Prostate gland (tissue), 2 donors: ENCODE data around the gene ITPR2. TPM values are rescaled to one million over a fixed set of nuclear protein-coding genes. Genes with fewer than 3 reads are reported as not detected.

Experiments used
- DNase-seq: peaks from one replicate; pipeline ENCODE4 v3.0.0-alpha.2; 2019; ENCODE audit warnings: low spot score
- H3K27ac ChIP-seq, 2 donors: fragments of 200-600 bp; sonication (generic); 2 replicates each; pipeline ENCODE4 v1.5.1; 2017 to 2019
- H3K27me3 ChIP-seq: fragments of 200-600 bp; sonication (generic); replicated peaks from 2 replicates; pipeline ENCODE4 v1.5.1; 2019; ENCODE audit not compliant: insufficient read depth
- H3K36me3 ChIP-seq, 2 donors: fragments of 200-600 bp; sonication (generic); 1 replicate in 1 of 2; 2 replicates in 1 of 2; pipeline versions ENCODE4 v1.5.1 to v1.8.1; 2017 to 2019
- H3K4me1 ChIP-seq: fragments of 200-600 bp; sonication (generic); replicated peaks from 2 replicates; pipeline ENCODE4 v1.5.1; 2019
- H3K4me3 ChIP-seq, 2 donors: fragments of 200-600 bp; sonication (generic); 2 replicates each; pipeline ENCODE4 v1.5.1; 2017 to 2019
- H3K9me3 ChIP-seq: fragments of 200-600 bp; sonication (generic); 2 replicates; pipeline ENCODE4 v1.5.1; 2017
- POLR2A ChIP-seq: fragments of 450-650 bp; IDR thresholded peaks from one replicate; pipeline ENCODE4 v1.6.1; 2016; ENCODE audit warnings: antibody characterized with exemption, mild to moderate bottlenecking
- POLR2AphosphoS5 ChIP-seq: sonication (generic); formaldehyde crosslinking; IDR thresholded peaks from one replicate; pipeline ENCODE4 v1.6.1; 2017; ENCODE audit warnings: antibody characterized with exemption
- WGBS: methylation state at CpG from one replicate; pipeline ENCODE4 v1.1.5; 2018; 5-methylcytosine and 5-hydroxymethylcytosine counted together
- intact Hi-C: fragments of 100-400 bp; cut with DNase I; formaldehyde crosslinking; loops from one replicate; pipeline ENCODE4 v1.14.2; 2022
- total RNA-seq, 2 donors: library from RNA; depleted of rRNA; stranded (reverse); fragments of >200 nt; gene quantifications; one replicate each; pipeline ENCODE4 v1.1.0, GENCODE V29; 2016
- TF ChIP-seq, protein P1 (sequence below), 4 experiments: fragments of 200-600 bp in 2 of 4; fragments of 450-650 bp in 2 of 4; sonication (generic) in 2 of 4; IDR thresholded peaks; 1 replicate in 3 of 4; 2 replicates in 1 of 4; pipeline ENCODE4 v1.5.1; 2016 to 2019; ENCODE audit warnings: antibody characterized with exemption in 4 of 4, mild to moderate bottlenecking in 2 of 4, moderate library complexity in 2 of 4

ITPR2 gene
- total RNA-seq, 2 donors from 2014 or later: 30.0 to 44.4 TPM

DNA sequence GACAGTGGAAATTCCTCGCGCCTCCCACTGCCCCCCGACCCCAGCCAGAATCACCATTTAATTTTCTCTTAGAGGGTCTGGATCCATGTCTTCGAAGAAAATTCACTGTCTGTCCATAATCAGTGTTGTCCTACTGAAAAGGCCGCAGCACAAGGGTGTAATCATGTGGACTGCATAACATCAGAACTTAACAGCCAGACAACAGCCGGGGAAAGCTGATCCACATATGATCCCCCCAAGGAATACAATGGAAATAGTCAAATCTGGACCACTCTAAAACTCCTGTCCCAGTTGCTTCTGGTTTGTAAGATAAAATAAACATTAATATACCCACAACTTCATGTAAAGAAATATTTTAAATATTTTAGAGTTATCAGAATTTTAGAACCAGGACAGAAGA, 460.1 kb downstream of the ITPR2 start:
- H3K9me3 ChIP-seq: no peaks in the 10 kb centered on the region
- 98% methylated on average over 6 of the region's 6 CpGs for WGBS
- no peak overlapping the region for H3K27ac ChIP-seq

DNA sequence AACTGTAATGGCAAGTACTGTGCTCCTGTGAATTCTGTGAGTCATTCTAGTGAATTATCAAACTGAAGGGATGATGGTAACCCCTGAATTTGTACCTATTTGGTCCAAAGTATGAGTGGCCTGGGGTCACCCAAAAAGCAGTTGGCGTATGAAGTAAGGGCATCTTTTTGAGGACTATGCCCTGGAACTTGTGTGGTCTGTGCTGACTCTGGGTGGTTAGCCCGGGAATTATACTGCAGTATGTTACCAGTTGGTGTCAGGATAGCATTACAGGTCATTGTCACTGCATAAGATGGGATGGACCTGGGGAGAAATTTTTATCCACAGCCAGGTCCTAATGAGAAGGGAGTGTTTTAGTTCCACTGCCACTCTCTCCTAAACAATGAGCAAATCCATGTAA, 462.9 kb downstream of the ITPR2 start:
- no peak for TF ChIP-seq POLR2A
- TF ChIP-seq, protein P1, sequence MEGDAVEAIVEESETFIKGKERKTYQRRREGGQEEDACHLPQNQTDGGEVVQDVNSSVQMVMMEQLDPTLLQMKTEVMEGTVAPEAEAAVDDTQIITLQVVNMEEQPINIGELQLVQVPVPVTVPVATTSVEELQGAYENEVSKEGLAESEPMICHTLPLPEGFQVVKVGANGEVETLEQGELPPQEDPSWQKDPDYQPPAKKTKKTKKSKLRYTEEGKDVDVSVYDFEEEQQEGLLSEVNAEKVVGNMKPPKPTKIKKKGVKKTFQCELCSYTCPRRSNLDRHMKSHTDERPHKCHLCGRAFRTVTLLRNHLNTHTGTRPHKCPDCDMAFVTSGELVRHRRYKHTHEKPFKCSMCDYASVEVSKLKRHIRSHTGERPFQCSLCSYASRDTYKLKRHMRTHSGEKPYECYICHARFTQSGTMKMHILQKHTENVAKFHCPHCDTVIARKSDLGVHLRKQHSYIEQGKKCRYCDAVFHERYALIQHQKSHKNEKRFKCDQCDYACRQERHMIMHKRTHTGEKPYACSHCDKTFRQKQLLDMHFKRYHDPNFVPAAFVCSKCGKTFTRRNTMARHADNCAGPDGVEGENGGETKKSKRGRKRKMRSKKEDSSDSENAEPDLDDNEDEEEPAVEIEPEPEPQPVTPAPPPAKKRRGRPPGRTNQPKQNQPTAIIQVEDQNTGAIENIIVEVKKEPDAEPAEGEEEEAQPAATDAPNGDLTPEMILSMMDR (IDR thresholded peaks at IDR 0.05): no peak
- no peak for TF ChIP-seq POLR2AphosphoS5
- Histone ChIP-seq H3K4me3 (no peak overlapping the region), H3K9me3 (no peaks in the 10 kb centered on the region), H3K27ac (no peak overlapping the region), H3K27me3 (no peaks in the 10 kb centered on the region), H3K4me1 (no peaks in the 10 kb centered on the region), H3K36me3 (no peaks in the 10 kb centered on the region)
- DNase-seq: no peak
- 89% methylated on average over 2 of the region's 2 CpGs for WGBS
- intact Hi-C loops: no loop called here

More for the DNA sequence above, 460.1 kb downstream of the ITPR2 start:
- Histone ChIP-seq H3K27me3 (no peaks in the 10 kb centered on the region), H3K36me3 (no peaks in the 10 kb centered on the region), H3K4me3 (no peak overlapping the region), H3K4me1 (no peaks in the 10 kb centered on the region)
- DNase-seq: no peak
- TF ChIP-seq, protein P1 (IDR thresholded peaks at IDR 0.05): no peak
- TF ChIP-seq POLR2A (no peak), POLR2AphosphoS5 (no peak)
- intact Hi-C loops: no loop called here

DNA sequence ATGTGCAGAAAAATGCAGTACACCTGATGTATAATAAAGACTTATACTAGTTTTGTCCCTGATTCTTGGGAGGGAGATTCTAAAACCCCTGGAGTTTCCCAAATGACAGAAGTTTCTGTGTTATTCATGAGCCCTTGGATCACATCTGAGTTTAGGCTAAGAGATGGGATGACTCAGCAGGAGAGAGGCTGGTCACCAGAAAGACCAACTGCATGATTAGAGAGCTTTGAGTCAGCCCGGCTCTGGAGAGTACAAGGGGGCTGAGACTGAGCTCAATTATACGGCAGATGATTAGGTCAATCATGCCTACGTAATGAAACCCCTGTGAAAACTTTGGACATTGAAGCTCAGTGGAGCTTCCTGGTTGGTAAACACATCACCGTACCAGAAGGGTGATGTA, 463.4 kb downstream of the ITPR2 start:
- TF ChIP-seq POLR2A (no peak), POLR2AphosphoS5 (no peak)
- TF ChIP-seq, protein P1 (IDR thresholded peaks at IDR 0.05): no peak
- Histone ChIP-seq H3K4me1 (no peaks in the 10 kb centered on the region), H3K27ac (no peak overlapping the region), H3K4me3 (no peak overlapping the region), H3K36me3 (no peaks in the 10 kb centered on the region), H3K9me3 (no peaks in the 10 kb centered on the region), H3K27me3 (no peaks in the 10 kb centered on the region)
- no peak for DNase-seq
- intact Hi-C loops: no loop called here
- whole genome bisulfite sequencing: 70% methylated on average over 4 of the region's 4 CpGs

DNA sequence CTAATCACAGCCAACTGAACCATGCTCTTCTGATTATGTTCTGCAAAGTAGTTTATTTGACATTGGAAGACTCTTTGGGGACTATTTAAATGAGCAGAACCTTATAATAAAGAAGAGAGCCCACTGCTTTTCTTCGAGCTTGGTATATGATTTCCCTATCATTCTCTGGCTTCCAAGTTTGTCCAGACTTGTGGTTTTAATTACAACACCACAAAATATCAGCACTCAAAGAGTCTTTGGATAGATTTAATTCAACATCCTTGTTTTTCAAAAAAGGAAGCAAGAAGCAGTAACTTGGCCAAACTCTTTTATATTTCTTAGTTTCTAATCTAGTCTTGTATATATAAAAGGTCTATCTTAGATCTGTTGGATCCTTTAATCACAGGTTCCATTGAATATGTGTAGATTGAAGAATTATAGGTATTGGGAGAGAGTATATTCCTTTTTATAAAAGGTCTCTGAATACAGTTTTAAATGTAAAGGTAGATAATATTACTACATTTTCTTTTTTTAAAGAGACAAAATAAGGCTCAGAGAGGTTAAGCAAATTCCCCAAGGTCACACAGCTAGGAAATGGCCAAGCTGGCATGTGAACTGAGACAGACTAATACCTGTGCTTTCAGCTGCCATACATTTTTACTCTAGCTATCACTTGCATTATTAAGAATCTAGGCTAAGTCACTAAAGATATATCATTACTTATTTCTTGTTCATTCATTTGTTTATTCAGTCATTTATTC, 464.8 kb downstream of the ITPR2 start:
- Histone ChIP-seq H3K4me3 (no peak overlapping the region), H3K36me3 (no peaks in the 10 kb centered on the region), H3K9me3 (no peaks in the 10 kb centered on the region), H3K27me3 (no peaks in the 10 kb centered on the region), H3K4me1 (no peaks in the 10 kb centered on the region), H3K27ac (no peak overlapping the region)
- TF ChIP-seq POLR2AphosphoS5 (no peak), POLR2A (no peak)
- TF ChIP-seq, protein P1 (IDR thresholded peaks at IDR 0.05): no peak
- WGBS: 69% methylated on average over 1 of the region's 1 CpG
- intact Hi-C loops: no loop called here
- no peak for DNase-seq

DNA sequence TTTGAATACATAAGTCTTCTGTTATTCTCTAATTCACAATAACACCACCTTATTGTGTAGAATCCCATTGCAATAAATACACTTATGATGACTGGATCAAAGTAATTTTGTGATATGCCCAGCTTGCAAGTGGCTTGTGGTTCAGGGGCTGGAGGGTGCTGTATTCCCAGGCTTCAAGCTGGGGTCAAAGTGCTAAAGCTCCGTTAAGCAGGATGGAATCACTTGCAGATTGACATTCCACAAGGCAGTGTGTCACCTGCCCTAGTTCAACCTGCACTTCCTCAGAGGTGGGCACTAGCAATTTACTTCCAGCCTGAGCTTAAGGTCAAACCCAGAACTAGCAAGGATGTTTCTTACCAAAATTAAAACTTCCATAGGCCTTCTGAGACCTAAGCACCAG, 471.0 kb downstream of the ITPR2 start:
- TF ChIP-seq POLR2A (no peak), POLR2AphosphoS5 (no peak)
- TF ChIP-seq, protein P1 (IDR thresholded peaks at IDR 0.05): no peak
- Histone ChIP-seq H3K27me3 (no peaks in the 10 kb centered on the region), H3K9me3 (no peaks in the 10 kb centered on the region), H3K27ac (no peak overlapping the region), H3K4me1 (no peaks in the 10 kb centered on the region), H3K36me3 (no peaks in the 10 kb centered on the region), H3K4me3 (no peak overlapping the region)
- WGBS: 80% methylated on average over 1 of the region's 1 CpG
- intact Hi-C loops: no loop called here
- DNase-seq: no peak
